Hepatocyte (in vitro differentiated cells): Measurements from ENCODE around the gene RASSF1. TPM values are rescaled to one million over a fixed set of nuclear protein-coding genes. Genes with fewer than 3 reads are reported as not detected.

Experiments used
- DNase-seq: peaks from one replicate; pipeline ENCODE4 v3.0.0-alpha.2; 2016; ENCODE audit warnings: low spot score
- H2AFZ ChIP-seq: fragments of 200-600 bp; sonication (generic); 2 replicates; pipeline ENCODE4 v1.6.0; 2016; ENCODE audit warnings: antibody characterized with exemption, mild to moderate bottlenecking
- H3K27ac ChIP-seq: fragments of 200-600 bp; sonication (generic); 2 replicates; pipeline ENCODE4 v1.5.1; 2016; ENCODE audit warnings: mild to moderate bottlenecking
- H3K27me3 ChIP-seq: fragments of 200-600 bp; sonication (generic); 2 replicates; pipeline ENCODE4 v1.6.1; 2016
- H3K36me3 ChIP-seq: fragments of 200-600 bp; sonication (generic); replicated peaks from 2 replicates; pipeline ENCODE4 v1.5.1; 2016; ENCODE audit warnings: low read depth; ENCODE audit not compliant: insufficient read depth
- H3K4me1 ChIP-seq: fragments of 200-600 bp; sonication (generic); 2 replicates; pipeline ENCODE4 v1.5.1; 2016; ENCODE audit warnings: mild to moderate bottlenecking, moderate library complexity; ENCODE audit not compliant: insufficient read depth
- H3K4me2 ChIP-seq: fragments of 200-600 bp; sonication (generic); 2 replicates; pipeline ENCODE4 v1.6.0; 2016
- H3K4me3 ChIP-seq: fragments of 200-600 bp; sonication (generic); 2 replicates; pipeline ENCODE4 v1.5.1; 2016; ENCODE audit warnings: mild to moderate bottlenecking
- H3K79me2 ChIP-seq: fragments of 200-600 bp; sonication (generic); 2 replicates; pipeline ENCODE4 v1.6.0; 2017; ENCODE audit warnings: mild to moderate bottlenecking
- H3K9me2 ChIP-seq: fragments of 200-600 bp; sonication (generic); replicated peaks from 2 replicates; pipeline ENCODE4 v1.6.0; 2017; ENCODE audit warnings: mild to moderate bottlenecking; ENCODE audit not compliant: insufficient read depth
- H3K9me3 ChIP-seq: fragments of 200-600 bp; sonication (generic); 2 replicates; pipeline ENCODE4 v1.5.1; 2016; ENCODE audit warnings: low read depth, mild to moderate bottlenecking
- H4K20me1 ChIP-seq: fragments of 200-600 bp; sonication (generic); 2 replicates; pipeline ENCODE4 v1.6.0; 2016; ENCODE audit warnings: mild to moderate bottlenecking; ENCODE audit not compliant: insufficient read depth, poor library complexity, severe bottlenecking
- EZH2 ChIP-seq: fragments of 200-600 bp; sonication (generic); IDR thresholded peaks from 2 replicates; pipeline ENCODE4 v1.6.1; 2016; ENCODE audit warnings: antibody characterized with exemption, mild to moderate bottlenecking, borderline replicate concordance
- EZH2phosphoT487 ChIP-seq: fragments of 200-600 bp; sonication (generic); IDR thresholded peaks from one replicate; pipeline ENCODE4 v1.6.1; 2018; ENCODE audit warnings: antibody characterized with exemption, mild to moderate bottlenecking, low read depth, moderate library complexity; ENCODE audit not compliant: unreplicated experiment, severe bottlenecking
- WGBS: methylation state at CpG from one replicate; pipeline ENCODE4 v1.1.6; 2016; ENCODE audit warnings: low lambda C conversion rate; ENCODE audit errors: missing lambda C conversion rate; 5-methylcytosine and 5-hydroxymethylcytosine counted together
- polyA plus RNA-seq: library from polyadenylated mRNA; unstranded; fragments of >200 nt; fragmentation: Nextera tagmentation; extraction: Ambion mirVana; gene quantifications from 2 replicates; pipeline ENCODE4 v1.2.1, GENCODE V29; 2016
- total RNA-seq: library from RNA; depleted of rRNA; stranded (reverse); fragments of >200 nt; gene quantifications from 2 replicates; pipeline ENCODE4 v1.2.3, GENCODE V29; 2014
- TF ChIP-seq, protein P1 (sequence below): fragments of 200-600 bp; sonication (generic); IDR thresholded peaks from 2 replicates; pipeline ENCODE4 v1.5.1; 2016; ENCODE audit warnings: antibody characterized with exemption, mild to moderate bottlenecking; ENCODE audit not compliant: poor library complexity

RASSF1 gene
- total and polyA plus RNA-seq, 2 experiments from 2014 or later: 11.3 to 22.9 TPM

DNA sequence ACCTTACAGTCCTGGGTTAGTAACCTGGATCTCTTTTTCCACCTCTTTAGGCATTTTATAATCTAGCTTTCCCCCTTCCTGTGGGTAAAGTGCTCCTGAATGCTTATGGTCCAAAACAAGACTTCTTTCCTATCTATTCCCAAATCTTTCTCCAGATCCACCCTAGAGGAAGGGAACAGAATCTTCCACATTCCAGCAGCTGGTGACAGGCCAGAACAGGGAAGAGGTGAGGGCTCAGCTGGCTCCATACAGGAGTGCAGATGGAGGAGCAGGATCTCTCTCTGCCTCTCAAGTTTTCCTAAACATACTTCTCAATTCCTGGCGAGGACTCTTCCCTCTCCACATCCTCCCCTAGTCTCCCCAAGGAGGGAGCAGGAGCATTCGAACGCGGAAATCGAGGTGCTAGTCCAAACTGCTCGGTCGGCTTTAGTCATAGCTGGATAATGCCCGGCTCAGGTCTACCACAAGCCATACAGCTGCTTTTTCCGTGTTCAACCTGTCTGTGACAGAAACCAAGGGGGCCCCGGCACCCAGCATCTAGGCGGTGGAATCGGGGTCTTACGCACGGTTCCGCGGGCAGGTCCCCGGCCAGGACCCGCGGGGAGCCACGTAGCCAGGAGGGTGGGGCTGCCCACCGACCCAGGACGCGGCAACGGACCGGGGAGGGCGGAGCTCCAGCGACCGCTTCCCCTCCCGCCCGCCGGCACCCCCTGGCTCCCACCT, 4.0 kb downstream of the RASSF1 start:
- Histone ChIP-seq H3K4me2 (peak overlapping the region; percentile 93), H3K79me2 (peaks cover 47% of the 10 kb centered on the region), H3K27me3 (peaks cover 22% of the 10 kb centered on the region), H3K9me3 (no peaks in the 10 kb centered on the region), H3K9me2 (no peaks in the 10 kb centered on the region), H3K4me3 (peak overlapping the region; percentile 63), H3K27ac (peak overlapping the region; percentile 92), H4K20me1 (peaks cover 3% of the 10 kb centered on the region), H2AFZ (peak overlapping the region; percentile 1), H3K4me1 (peaks cover 34% of the 10 kb centered on the region), H3K36me3 (no peaks in the 10 kb centered on the region)
- no peak for DNase-seq
- TF ChIP-seq, protein P1, sequence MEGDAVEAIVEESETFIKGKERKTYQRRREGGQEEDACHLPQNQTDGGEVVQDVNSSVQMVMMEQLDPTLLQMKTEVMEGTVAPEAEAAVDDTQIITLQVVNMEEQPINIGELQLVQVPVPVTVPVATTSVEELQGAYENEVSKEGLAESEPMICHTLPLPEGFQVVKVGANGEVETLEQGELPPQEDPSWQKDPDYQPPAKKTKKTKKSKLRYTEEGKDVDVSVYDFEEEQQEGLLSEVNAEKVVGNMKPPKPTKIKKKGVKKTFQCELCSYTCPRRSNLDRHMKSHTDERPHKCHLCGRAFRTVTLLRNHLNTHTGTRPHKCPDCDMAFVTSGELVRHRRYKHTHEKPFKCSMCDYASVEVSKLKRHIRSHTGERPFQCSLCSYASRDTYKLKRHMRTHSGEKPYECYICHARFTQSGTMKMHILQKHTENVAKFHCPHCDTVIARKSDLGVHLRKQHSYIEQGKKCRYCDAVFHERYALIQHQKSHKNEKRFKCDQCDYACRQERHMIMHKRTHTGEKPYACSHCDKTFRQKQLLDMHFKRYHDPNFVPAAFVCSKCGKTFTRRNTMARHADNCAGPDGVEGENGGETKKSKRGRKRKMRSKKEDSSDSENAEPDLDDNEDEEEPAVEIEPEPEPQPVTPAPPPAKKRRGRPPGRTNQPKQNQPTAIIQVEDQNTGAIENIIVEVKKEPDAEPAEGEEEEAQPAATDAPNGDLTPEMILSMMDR: no peak
- TF ChIP-seq EZH2phosphoT487: no peak
- TF ChIP-seq EZH2: no peak
- under 1% methylated on average over 22 of the region's 31 CpGs for WGBS

DNA sequence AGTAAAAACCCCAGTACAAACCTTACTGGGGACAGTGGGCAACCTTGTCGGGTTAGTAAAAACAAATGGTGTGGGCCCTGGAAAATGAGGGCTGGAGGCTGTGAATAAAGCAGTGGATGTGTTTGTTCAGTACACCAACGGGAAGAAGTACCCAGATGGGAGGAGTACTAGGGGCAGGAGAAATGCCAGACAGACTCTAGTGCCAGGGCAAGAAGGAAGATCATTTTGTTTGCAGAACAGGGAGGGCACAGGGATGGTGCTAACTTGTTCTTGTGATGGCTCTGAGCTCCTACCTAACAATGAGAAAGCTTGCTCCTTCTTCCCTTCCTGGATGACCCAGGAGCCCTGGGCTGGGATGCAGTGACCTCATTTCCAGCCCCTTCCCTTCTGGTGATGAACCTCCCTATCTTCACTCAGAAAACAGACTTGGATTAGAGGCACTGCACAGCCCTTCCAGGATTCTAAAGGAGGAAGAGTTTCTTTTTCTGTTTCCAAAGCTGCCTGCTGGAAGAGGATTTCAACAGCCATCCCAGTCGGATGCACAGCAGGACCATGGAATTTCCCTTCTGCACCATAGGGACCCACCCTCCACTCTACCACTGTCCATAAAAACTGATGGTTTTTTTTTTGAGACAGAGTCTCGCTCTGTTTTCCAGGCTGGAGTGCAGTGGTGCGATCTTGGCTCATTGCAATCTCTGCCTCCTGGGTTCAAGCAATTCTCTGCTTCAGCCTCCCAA, 6.1 kb downstream of the RASSF1 start:
- no peak for DNase-seq
- Histone ChIP-seq H2AFZ (no peak overlapping the region), H3K9me3 (no peaks in the 10 kb centered on the region), H3K36me3 (no peaks in the 10 kb centered on the region), H3K79me2 (peaks cover 47% of the 10 kb centered on the region), H3K4me1 (peaks cover 24% of the 10 kb centered on the region), H3K9me2 (no peaks in the 10 kb centered on the region), H3K27ac (peak overlapping the region; percentile 92), H4K20me1 (peaks cover 3% of the 10 kb centered on the region), H3K27me3 (peaks cover under 1% of the 10 kb centered on the region), H3K4me3 (no peak overlapping the region), H3K4me2 (peak overlapping the region; percentile 93)
- TF ChIP-seq EZH2phosphoT487 (no peak), EZH2 (no peak)
- TF ChIP-seq, protein P1: no peak
- WGBS: 85% methylated on average over 5 of the region's 5 CpGs

DNA sequence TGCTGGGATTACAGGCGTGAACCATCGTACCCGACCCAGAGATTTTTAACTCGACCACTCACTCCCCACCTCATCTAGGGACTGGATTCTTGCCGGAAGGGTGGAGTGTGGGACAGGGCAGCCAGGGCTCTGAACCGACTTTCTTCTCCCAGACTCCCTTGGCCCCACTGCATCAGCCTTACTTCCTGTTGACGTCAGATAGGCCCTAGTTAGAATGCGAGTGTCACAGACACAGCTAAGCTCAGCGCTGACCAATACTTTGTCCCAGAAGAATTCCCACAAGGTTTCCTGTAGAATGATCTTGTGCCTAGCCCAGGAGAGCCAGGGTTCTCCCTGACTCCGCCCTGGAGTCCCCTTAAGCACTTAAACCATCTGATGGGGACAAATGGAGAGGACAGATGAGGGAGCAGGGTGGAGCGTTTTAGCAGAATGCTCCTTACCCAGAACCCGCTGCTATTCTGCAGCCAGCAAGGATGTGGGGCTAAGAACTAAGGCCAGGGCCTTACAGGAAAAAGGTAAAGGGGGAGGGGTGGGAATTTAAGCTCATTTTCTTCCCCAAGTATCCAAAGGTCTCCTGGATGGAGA, 6.8 kb downstream of the RASSF1 start:
- Histone ChIP-seq H4K20me1 (peaks cover 3% of the 10 kb centered on the region), H3K27ac (no peak overlapping the region), H3K9me2 (no peaks in the 10 kb centered on the region), H3K4me2 (peak overlapping the region; percentile 93), H3K4me1 (peaks cover 24% of the 10 kb centered on the region), H3K36me3 (no peaks in the 10 kb centered on the region), H3K4me3 (no peak overlapping the region), H3K9me3 (no peaks in the 10 kb centered on the region), H3K79me2 (peaks cover 47% of the 10 kb centered on the region), H2AFZ (no peak overlapping the region), H3K27me3 (no peaks in the 10 kb centered on the region)
- no peak for DNase-seq
- TF ChIP-seq EZH2phosphoT487 (no peak), EZH2 (no peak)
- TF ChIP-seq, protein P1: no peak
- WGBS: 88% methylated on average over 12 of the region's 12 CpGs
